SK-N-SH (cell line): ENCODE measurements around the gene PRKCQ.

Experiments
- POLR2AphosphoS5 ChIP-seq: IDR thresholded peaks from 2 replicates; pipeline ENCODE4 v1.6.1; 2012; ENCODE audit warnings: low read depth, low read length
- TF ChIP-seq, protein P1 (sequence below): IDR thresholded peaks from 2 replicates; pipeline ENCODE4 v1.6.1; 2012; ENCODE audit warnings: mild to moderate bottlenecking, low read depth, low read length, moderate library complexity
- TF ChIP-seq, protein P2 (sequence below): fragments of 200-600 bp; sonication (generic); IDR thresholded peaks from 2 replicates; pipeline ENCODE4 v1.6.1; 2017; ENCODE audit warnings: antibody characterized with exemption, mild to moderate bottlenecking, moderate library complexity
- TF ChIP-seq, protein P3 (sequence below): IDR thresholded peaks from 2 replicates; pipeline ENCODE4; 2012

GRCh38 chr10:6607778-6608177 is 27.7 kb upstream of the PRKCQ start:
- TF ChIP-seq, protein P1, sequence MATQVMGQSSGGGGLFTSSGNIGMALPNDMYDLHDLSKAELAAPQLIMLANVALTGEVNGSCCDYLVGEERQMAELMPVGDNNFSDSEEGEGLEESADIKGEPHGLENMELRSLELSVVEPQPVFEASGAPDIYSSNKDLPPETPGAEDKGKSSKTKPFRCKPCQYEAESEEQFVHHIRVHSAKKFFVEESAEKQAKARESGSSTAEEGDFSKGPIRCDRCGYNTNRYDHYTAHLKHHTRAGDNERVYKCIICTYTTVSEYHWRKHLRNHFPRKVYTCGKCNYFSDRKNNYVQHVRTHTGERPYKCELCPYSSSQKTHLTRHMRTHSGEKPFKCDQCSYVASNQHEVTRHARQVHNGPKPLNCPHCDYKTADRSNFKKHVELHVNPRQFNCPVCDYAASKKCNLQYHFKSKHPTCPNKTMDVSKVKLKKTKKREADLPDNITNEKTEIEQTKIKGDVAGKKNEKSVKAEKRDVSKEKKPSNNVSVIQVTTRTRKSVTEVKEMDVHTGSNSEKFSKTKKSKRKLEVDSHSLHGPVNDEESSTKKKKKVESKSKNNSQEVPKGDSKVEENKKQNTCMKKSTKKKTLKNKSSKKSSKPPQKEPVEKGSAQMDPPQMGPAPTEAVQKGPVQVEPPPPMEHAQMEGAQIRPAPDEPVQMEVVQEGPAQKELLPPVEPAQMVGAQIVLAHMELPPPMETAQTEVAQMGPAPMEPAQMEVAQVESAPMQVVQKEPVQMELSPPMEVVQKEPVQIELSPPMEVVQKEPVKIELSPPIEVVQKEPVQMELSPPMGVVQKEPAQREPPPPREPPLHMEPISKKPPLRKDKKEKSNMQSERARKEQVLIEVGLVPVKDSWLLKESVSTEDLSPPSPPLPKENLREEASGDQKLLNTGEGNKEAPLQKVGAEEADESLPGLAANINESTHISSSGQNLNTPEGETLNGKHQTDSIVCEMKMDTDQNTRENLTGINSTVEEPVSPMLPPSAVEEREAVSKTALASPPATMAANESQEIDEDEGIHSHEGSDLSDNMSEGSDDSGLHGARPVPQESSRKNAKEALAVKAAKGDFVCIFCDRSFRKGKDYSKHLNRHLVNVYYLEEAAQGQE = no peak
- no peak for TF ChIP-seq POLR2AphosphoS5
- TF ChIP-seq, protein P2, sequence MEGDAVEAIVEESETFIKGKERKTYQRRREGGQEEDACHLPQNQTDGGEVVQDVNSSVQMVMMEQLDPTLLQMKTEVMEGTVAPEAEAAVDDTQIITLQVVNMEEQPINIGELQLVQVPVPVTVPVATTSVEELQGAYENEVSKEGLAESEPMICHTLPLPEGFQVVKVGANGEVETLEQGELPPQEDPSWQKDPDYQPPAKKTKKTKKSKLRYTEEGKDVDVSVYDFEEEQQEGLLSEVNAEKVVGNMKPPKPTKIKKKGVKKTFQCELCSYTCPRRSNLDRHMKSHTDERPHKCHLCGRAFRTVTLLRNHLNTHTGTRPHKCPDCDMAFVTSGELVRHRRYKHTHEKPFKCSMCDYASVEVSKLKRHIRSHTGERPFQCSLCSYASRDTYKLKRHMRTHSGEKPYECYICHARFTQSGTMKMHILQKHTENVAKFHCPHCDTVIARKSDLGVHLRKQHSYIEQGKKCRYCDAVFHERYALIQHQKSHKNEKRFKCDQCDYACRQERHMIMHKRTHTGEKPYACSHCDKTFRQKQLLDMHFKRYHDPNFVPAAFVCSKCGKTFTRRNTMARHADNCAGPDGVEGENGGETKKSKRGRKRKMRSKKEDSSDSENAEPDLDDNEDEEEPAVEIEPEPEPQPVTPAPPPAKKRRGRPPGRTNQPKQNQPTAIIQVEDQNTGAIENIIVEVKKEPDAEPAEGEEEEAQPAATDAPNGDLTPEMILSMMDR = no peak
- TF ChIP-seq, protein P3, sequence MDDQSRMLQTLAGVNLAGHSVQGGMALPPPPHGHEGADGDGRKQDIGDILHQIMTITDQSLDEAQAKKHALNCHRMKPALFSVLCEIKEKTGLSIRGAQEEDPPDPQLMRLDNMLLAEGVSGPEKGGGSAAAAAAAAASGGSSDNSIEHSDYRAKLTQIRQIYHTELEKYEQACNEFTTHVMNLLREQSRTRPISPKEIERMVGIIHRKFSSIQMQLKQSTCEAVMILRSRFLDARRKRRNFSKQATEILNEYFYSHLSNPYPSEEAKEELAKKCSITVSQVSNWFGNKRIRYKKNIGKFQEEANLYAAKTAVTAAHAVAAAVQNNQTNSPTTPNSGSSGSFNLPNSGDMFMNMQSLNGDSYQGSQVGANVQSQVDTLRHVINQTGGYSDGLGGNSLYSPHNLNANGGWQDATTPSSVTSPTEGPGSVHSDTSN = no peak
